Embryonic facial prominence (tissue), 1 donor: ENCODE measurements around the gene SPPL2C.
A peak's percentile ranks its signal among the peaks of the same experiment; 100 is the strongest.

Experiments
- DNase-seq: peaks from one replicate; pipeline ENCODE4 v3.0.0-alpha.2; 2016; ENCODE audit errors: extremely low spot score

SPPL2C gene

GRCh38 chr17:45876539-45876938 lies 31.9 kb downstream of the SPPL2C start:
- DNase-seq = no peak

DNA sequence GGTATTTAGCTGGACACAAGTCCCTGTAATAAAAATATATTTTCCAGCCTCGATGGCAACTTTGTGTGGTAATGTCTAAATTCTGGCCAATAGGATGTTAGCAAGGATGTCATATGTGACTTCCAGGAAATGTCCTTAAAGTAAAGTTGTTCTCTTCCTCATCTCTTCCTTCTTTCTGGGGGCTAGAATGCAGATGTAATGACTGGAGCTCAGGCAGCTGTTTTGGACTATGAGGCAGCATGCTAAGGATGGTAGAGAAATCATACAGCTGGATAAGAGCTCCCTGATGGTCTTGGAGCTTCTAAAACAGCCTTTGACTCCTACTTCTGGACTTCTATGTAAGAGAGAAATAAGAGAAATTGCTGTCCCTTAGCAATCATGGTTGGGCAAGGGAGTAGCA lies 32.8 kb downstream of the SPPL2C start:
- DNase-seq = no peak

DNA sequence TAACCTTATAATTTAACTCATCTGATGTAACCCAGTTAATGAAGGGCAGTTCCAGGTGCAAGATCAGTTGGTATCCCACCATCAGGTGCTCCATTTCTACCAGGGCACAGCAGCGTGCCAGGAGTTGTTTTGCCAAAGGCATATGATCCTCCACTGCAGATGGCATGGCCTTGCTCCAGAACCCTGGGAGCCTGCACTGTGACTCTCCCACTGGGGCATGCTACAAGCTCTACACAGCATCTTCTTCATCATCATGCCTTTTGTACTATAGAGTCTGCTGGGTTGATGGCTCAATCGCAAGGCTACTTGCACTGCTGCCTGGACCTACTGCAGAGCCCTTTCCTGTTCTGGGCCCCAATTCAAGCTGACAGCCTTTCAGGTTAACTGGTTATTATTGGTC lies 38.4 kb downstream of the SPPL2C start:
- DNase-seq = no peak

- no peak for DNase-seq
Measured at GRCh38 chr17:45886852-45887251, 42.2 kb downstream of the SPPL2C start.

DNA sequence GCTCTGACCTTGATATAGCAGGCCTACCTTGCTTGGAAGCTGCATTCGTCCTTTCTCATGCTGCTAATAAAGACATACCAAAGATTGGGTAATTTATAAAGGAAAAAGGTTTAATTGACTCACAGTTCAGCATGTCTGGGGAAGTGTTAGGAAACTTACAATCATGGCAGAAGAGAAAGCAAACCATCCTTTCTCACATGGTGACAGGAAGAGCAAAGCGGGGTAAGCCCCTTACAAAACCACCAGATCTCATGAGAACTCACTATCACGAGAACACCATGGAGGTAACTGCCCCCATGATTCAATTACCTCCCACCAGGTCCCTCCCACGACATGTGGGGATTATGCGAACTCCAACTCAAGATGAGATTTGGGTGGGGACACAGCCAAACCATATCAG lies 43.7 kb downstream of the SPPL2C start:
- DNase-seq = no peak

GRCh38 chr17:45889579-45889978 lies 44.9 kb downstream of the SPPL2C start:
- no peak for DNase-seq

DNA sequence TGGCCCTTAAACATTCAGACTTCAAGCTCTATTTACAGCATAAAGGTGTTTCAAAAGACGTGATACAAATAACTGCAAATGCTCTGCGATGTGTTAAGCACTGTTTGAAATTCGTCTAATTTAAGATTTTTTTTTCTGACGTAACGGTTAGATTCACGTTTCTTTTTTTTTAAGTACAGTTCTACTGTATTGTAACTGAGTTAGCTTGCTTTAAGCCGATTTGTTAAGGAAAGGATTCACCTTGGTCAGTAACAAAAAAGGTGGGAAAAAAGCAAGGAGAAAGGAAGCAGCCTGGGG lies 49.0 kb downstream of the SPPL2C start:
- no peak for DNase-seq

DNA sequence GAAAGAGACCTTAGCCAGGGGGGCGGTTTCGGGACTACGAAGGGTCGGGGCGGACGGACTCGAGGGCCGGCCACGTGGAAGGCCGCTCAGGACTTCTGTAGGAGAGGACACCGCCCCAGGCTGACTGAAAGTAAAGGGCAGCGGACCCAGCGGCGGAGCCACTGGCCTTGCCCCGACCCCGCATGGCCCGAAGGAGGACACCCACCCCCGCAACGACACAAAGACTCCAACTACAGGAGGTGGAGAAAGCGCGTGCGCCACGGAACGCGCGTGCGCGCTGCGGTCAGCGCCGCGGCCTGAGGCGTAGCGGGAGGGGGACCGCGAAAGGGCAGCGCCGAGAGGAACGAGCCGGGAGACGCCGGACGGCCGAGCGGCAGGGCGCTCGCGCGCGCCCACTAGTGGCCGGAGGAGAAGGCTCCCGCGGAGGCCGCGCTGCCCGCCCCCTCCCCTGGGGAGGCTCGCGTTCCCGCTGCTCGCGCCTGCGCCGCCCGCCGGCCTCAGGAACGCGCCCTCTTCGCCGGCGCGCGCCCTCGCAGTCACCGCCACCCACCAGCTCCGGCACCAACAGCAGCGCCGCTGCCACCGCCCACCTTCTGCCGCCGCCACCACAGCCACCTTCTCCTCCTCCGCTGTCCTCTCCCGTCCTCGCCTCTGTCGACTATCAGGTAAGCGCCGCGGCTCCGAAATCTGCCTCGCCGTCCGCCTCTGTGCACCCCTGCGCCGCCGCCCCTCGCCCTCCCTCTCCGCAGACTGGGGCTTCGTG lies 49.5 kb downstream of the SPPL2C start, which contains the start of gene MAPT:
TSS of gene MAPT (plus strand) at position 533 of the 763 bp plus-strand sequence. CDS start 67,784 bp downstream, outside the sequence.
- DNase-seq = peak; percentile 83

DNA sequence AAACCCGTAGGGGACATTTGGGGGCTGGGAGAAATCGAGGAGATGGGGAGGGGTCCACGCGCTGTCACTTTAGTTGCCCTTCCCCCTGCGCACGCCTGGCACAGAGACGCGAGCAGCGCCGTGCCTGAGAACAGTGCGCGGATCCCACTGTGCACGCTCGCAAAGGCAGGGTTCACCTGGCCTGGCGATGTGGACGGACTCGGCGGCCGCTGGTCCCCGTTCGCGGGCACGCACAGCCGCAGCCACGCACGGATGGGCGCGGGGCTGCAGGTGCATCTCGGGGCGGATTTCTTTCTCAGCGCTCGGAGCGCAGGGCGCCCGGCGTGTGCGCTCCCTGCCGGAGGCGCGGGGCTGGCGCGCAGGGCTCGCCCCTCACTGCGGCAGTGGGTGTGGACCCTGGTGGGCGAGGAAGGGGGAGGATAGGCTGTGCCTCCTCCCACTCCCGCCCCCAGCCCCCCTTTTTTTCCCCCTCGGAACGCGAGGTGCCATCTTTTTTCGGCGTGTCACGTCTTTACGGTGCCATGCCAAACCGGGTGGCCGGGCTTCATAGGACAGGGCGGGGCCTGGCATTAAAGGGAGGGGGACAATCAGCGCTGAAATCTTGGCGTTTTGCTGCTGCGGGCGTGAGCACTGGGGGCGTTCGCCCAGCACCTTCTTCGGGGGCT lies 50.8 kb downstream of the SPPL2C start:
- no peak for DNase-seq

DNA sequence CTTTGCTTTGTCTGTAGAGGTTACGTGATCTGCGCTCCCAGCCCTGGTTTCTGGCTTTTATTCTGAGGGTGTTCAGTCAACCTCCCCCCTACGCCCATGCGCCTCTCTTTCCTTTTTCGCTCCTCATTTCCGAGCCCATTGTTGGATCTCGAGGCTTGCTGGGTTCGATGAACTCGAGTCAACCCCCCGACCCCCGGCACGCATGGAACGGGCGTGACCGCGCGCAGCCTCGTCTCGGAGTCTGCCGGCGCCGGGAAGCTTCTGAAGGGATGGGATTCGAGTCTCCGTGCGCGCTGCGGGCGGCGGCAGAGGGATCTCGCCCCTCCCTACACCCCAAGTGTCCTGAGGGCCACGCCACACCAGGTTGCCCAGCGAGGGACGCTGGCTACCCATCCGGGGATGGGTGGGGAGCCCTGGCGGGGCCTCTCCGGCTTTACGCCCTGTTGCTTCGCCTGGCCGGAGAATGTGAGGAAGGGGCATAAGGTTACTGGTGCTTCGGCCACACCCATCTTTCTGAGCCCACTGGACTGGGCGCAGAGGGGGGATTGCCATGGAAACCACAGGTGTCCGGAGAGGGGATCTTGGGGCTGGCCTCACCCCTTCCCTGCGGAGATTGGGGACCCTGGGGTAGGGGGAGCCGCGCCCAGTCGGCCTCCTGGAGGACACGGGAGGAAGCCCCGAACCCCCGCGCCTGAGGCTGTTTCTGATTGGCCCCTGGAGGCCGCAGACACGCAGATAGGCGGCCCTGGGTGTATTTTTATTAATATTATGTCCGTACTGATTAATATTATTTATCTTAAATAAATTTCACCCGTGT lies 51.5 kb downstream of the SPPL2C start:
- DNase-seq = no peak
